CD4-positive, alpha-beta memory T cell (primary cell): Measurements from ENCODE around the gene HPN. TPM values are rescaled to one million over a fixed set of nuclear protein-coding genes. Genes with fewer than 3 reads are reported as not detected.
"Not testable (repeated sequence)": the region's sequence is repeated elsewhere in the genome, so short reads cannot be mapped to it uniquely, and the experiment has no call there.

Experiments used
- CTCF ChIA-PET: fragments of 350-600 bp; sonication (Branson Sonifier 250); formaldehyde crosslinking; loops from one replicate; lab custom pipeline; 2021; ENCODE audit warnings: inconsistent platforms; ENCODE audit not compliant: partially characterized antibody; lab: Charles Lee
- POLR2A ChIA-PET: fragments of 350-600 bp; sonication (Branson Sonifier 250); formaldehyde crosslinking; loops from one replicate; lab custom pipeline; 2021; ENCODE audit not compliant: partially characterized antibody; lab: Charles Lee
- DNase-seq, 5 donors: peaks; one replicate each; pipeline versions ENCODE4 v3.0.0 to v3.0.0-alpha.2; 2020 to 2022; ENCODE audit warnings: mixed read lengths in 1 of 5
- H3K27ac ChIP-seq: one replicate; pipeline ENCODE4 v1.7.0; 2013; ENCODE audit warnings: low read depth, low read length
- H3K27me3 ChIP-seq: 2 replicates; pipeline ENCODE4 v1.7.0; 2013; ENCODE audit warnings: mild to moderate bottlenecking, low read length, moderate library complexity; ENCODE audit not compliant: insufficient read depth
- H3K36me3 ChIP-seq: 2 replicates; pipeline ENCODE4 v1.7.0; 2013; ENCODE audit warnings: mild to moderate bottlenecking, low read length, moderate library complexity; ENCODE audit not compliant: insufficient read depth
- H3K4me1 ChIP-seq: 2 replicates; pipeline ENCODE4 v1.7.0; 2013; ENCODE audit warnings: mild to moderate bottlenecking, low read length, moderate library complexity; ENCODE audit not compliant: insufficient read depth
- H3K4me3 ChIP-seq, 2 donors: one replicate each; pipeline ENCODE4 v1.7.0; 2013; ENCODE audit warnings: low read length in 2 of 2, mild to moderate bottlenecking in 1 of 2
- H3K9me3 ChIP-seq, 2 donors: one replicate each; pipeline ENCODE4 v1.7.0; 2013; ENCODE audit warnings: low read length in 2 of 2, control low read depth in 1 of 2; ENCODE audit not compliant: control insufficient read depth in 1 of 2
- H3K27ac Mint-ChIP-seq, 7 donors: one replicate each; pipeline ENCODE4 v1.8.0; 2020 to 2021; ENCODE audit warnings: mixed read lengths in 7 of 7, mild to moderate bottlenecking in 6 of 7, inconsistent platforms in 3 of 7, moderate library complexity in 3 of 7
- H3K27me3 Mint-ChIP-seq, 2 donors: one replicate each; pipeline ENCODE4 v1.8.0; 2020 to 2021; ENCODE audit warnings: mixed read lengths in 2 of 2
- H3K36me3 Mint-ChIP-seq, 2 donors: one replicate each; pipeline ENCODE4 v1.8.0; 2020 to 2021; ENCODE audit warnings: mixed read lengths in 2 of 2, inconsistent platforms in 1 of 2, mild to moderate bottlenecking in 1 of 2
- H3K4me1 Mint-ChIP-seq, 4 donors: one replicate each; pipeline ENCODE4 v1.8.0; 2020 to 2021; ENCODE audit warnings: mixed read lengths in 4 of 4, mild to moderate bottlenecking in 1 of 4
- H3K4me3 Mint-ChIP-seq, 8 donors: one replicate each; pipeline ENCODE4 v1.8.0; 2020 to 2021; ENCODE audit warnings: mixed read lengths in 8 of 8, mild to moderate bottlenecking in 7 of 8, moderate library complexity in 6 of 8, inconsistent platforms in 3 of 8
- H3K9me3 Mint-ChIP-seq, 8 donors: one replicate each; pipeline ENCODE4 v1.8.0; 2020 to 2021; ENCODE audit warnings: mixed read lengths in 8 of 8, mild to moderate bottlenecking in 5 of 8, inconsistent platforms in 3 of 8, moderate library complexity in 1 of 8
- intact Hi-C: fragments of 100-400 bp; cut with micrococcal nuclease; formaldehyde crosslinking; loops from one replicate; pipeline ENCODE4 v1.15.1; 2023
- polyA plus RNA-seq, 2 donors: library from polyadenylated mRNA; unstranded; fragments of 300-500 nt; fragmentation: Illumina TruSeq; gene quantifications; one replicate each; pipeline ENCODE4 v1.2.3, GENCODE V29; 2021
- total RNA-seq, 2 experiments: library from RNA; stranded (reverse); gene quantifications; one replicate each; pipeline ENCODE4 v1.2.3, GENCODE V29; 2021

HPN gene
- total RNA-seq (under 1 TPM in 1 of 2 experiments, not detected in 1; 0.15 TPM), polyA plus RNA-seq (under 1 TPM in 1 of 2 donors, not detected in 1; 0.57 TPM)

- peak within 1 kb of the TSS; percentile 76 to 90 (median 84) for H3K4me3 Mint-ChIP-seq
- H3K4me1 Mint-ChIP-seq, result peaks cover 22 to 40% (median 30%) of the 10 kb centered on the region in 4 donors
- H3K36me3 ChIP-seq, result no peaks in the 10 kb centered on the region
- no peaks in the 10 kb centered on the region for H3K9me3 Mint-ChIP-seq
- no peaks in the 10 kb centered on the region for H3K27me3 ChIP-seq
- H3K27ac ChIP-seq, result no peak within 1 kb of the TSS
- no peak for DNase-seq
- H3K27ac Mint-ChIP-seq, result peak within 1 kb of the TSS in 5 of 7 donors; percentile 29 to 85 (median 50)
- H3K4me1 ChIP-seq, result peaks cover 32% of the 10 kb centered on the region
- H3K36me3 Mint-ChIP-seq, result no peaks in the 10 kb centered on the region
- H3K4me3 ChIP-seq, result peak within 1 kb of the TSS; percentile 20 to 57
- intact Hi-C loops, result loop anchor here (5.0 kb wide), 1 partner anchor 39 kb away; the partner anchor contains the start of gene GRAMD1A
- ChIA-PET POLR2A (interaction anchor here (1.9 kb wide), 1 partner anchor 27 kb away, joined by 5 read pairs; no protein-coding TSS in a partner anchor), CTCF (interaction anchor here (7.7 kb wide), 1 partner anchor 68 kb away, joined by 54 read pairs; no protein-coding TSS in a partner anchor)
- no peaks in the 10 kb centered on the region for H3K9me3 ChIP-seq
- peaks cover 6 to 8% of the 10 kb centered on the region in 2 donors for H3K27me3 Mint-ChIP-seq
Observed at GRCh38 chr19:35041548-35042055, at the start of gene HPN. Gene HPN, plus strand, starts transcription at chr19:35041721. Its CDS starts 786 bp downstream, at chr19:35042507.

GRCh38 chr19:34992582-34992981, 48.9 kb upstream of the HPN start:
- POLR2A ChIA-PET, result interaction anchor here (1.3 to 4.8 kb wide), 2 partner anchors 8 to 14 kb away, joined by 3 to 28 read pairs; partner anchors contain the start of gene GRAMD1A
- H3K27ac ChIP-seq, H3K27me3 Mint-ChIP-seq, H3K9me3 Mint-ChIP-seq, H3K27ac Mint-ChIP-seq, intact Hi-C loops, H3K9me3 ChIP-seq, H3K27me3 ChIP-seq, H3K36me3 ChIP-seq, H3K36me3 Mint-ChIP-seq, DNase-seq, H3K4me3 ChIP-seq: not testable (repeated sequence)
- H3K4me1 ChIP-seq, result peaks cover 21% of the 10 kb centered on the region
- peak overlapping the region in 2 of 8 donors; percentile 57 for H3K4me3 Mint-ChIP-seq
- CTCF ChIA-PET, result interaction anchor here (0.9 kb wide), 1 partner anchor 22 kb away, joined by 3 read pairs; no protein-coding TSS in a partner anchor
- H3K4me1 Mint-ChIP-seq, result peaks cover 15 to 58% (median 28%) of the 10 kb centered on the region in 4 donors

- Mint-ChIP-seq H3K4me1 (peaks cover 22 to 70% (median 41%) of the 10 kb centered on the region in 4 donors), H3K4me3 (no peak overlapping the region), H3K27ac (peak overlapping the region in 2 of 7 donors; percentile 42 to 76), H3K27me3 (no peaks in the 10 kb centered on the region), H3K9me3 (no peaks in the 10 kb centered on the region), H3K36me3 (peaks cover 0 to 1% of the 10 kb centered on the region in 2 donors)
- DNase-seq, result no peak
- no peaks in the 10 kb centered on the region for H3K27me3 ChIP-seq
- peaks cover 38% of the 10 kb centered on the region for H3K4me1 ChIP-seq
- no peak overlapping the region for H3K4me3 ChIP-seq
- CTCF ChIA-PET, result interaction anchor here (3.9 kb wide), 1 partner anchor 22 kb away, joined by 17 read pairs; no protein-coding TSS in a partner anchor
- intact Hi-C loops, result no loop called here
- no peak overlapping the region for H3K27ac ChIP-seq
- no peaks in the 10 kb centered on the region for H3K9me3 ChIP-seq
- POLR2A ChIA-PET, result interaction anchor here (1.0 to 11.0 kb wide), 2 partner anchors 18 kb away, joined by 3 to 282 read pairs; no protein-coding TSS in a partner anchor
- H3K36me3 ChIP-seq, result no peaks in the 10 kb centered on the region
Observed at GRCh38 chr19:34994286-34994642, 47.3 kb upstream of the HPN start.

- no peaks in the 10 kb centered on the region for H3K9me3 ChIP-seq
- H3K27ac ChIP-seq, result no peak overlapping the region
- Mint-ChIP-seq H3K4me1 (peaks cover 22 to 76% (median 44%) of the 10 kb centered on the region in 4 donors), H3K27me3 (no peaks in the 10 kb centered on the region), H3K9me3 (no peaks in the 10 kb centered on the region), H3K27ac (peak overlapping the region in 2 of 7 donors; percentile 22 to 82), H3K36me3 (peaks cover 0 to 1% of the 10 kb centered on the region in 2 donors), H3K4me3 (no peak overlapping the region)
- intact Hi-C loops, result no loop called here
- no peaks in the 10 kb centered on the region for H3K27me3 ChIP-seq
- no peak for DNase-seq
- ChIA-PET POLR2A (interaction anchor here (3.4 to 11.0 kb wide), 2 partner anchors 9 to 18 kb away, joined by 13 to 282 read pairs; no protein-coding TSS in a partner anchor), CTCF (interaction anchor here (1.1 to 3.9 kb wide), 4 partner anchors 18 to 72 kb away, joined by 3 to 38 read pairs (median 10); no protein-coding TSS in a partner anchor)
- H3K4me3 ChIP-seq, result no peak overlapping the region
- H3K4me1 ChIP-seq, result peaks cover 44% of the 10 kb centered on the region
- no peaks in the 10 kb centered on the region for H3K36me3 ChIP-seq
Observed at GRCh38 chr19:34994643-34995541, 46.6 kb upstream of the HPN start.

GRCh38 chr19:34995551-34995950, 46.0 kb upstream of the HPN start:
- intact Hi-C loops, result no loop called here
- H3K4me1 Mint-ChIP-seq, result peaks cover 21 to 73% (median 41%) of the 10 kb centered on the region in 4 donors

GRCh38 chr19:34997071-34997617, 44.4 kb upstream of the HPN start:
- Mint-ChIP-seq H3K4me1 (peaks cover 28 to 73% (median 47%) of the 10 kb centered on the region in 4 donors), H3K27me3 (no peaks in the 10 kb centered on the region), H3K36me3 (peaks cover 0 to 7% of the 10 kb centered on the region in 2 donors), H3K27ac (peak overlapping the region; percentile 86 to 97 (median 94)), H3K4me3 (peak overlapping the region; percentile 32 to 79 (median 73)), H3K9me3 (no peaks in the 10 kb centered on the region)
- ChIA-PET POLR2A (interaction anchor here (0.9 to 11.0 kb wide), 9 partner anchors 12 to 215 kb away, joined by 3 to 282 read pairs (median 5); no protein-coding TSS in a partner anchor), CTCF (interaction anchor here (0.6 to 3.9 kb wide), 4 partner anchors 15 to 47 kb away, joined by 3 to 38 read pairs (median 10); no protein-coding TSS in a partner anchor)
- H3K4me1 ChIP-seq, result peaks cover 54% of the 10 kb centered on the region
- no peaks in the 10 kb centered on the region for H3K36me3 ChIP-seq
- peak in 4 of 5 donors; percentile 54 to 64 (median 62) for DNase-seq
- H3K27me3 ChIP-seq, result no peaks in the 10 kb centered on the region
- no peaks in the 10 kb centered on the region for H3K9me3 ChIP-seq
- peak overlapping the region in 1 of 2 donors; percentile 63 for H3K4me3 ChIP-seq
- intact Hi-C loops, result no loop called here
- H3K27ac ChIP-seq, result peak overlapping the region; percentile 63

More at GRCh38 chr19:34995551-34995950, 46.0 kb upstream of the HPN start:
- peaks cover 0 to 1% of the 10 kb centered on the region in 2 donors for H3K36me3 Mint-ChIP-seq
- Histone ChIP-seq H3K9me3 (no peaks in the 10 kb centered on the region), H3K36me3 (no peaks in the 10 kb centered on the region), H3K4me3 (no peak overlapping the region), H3K27me3 (no peaks in the 10 kb centered on the region), H3K4me1 (peaks cover 45% of the 10 kb centered on the region), H3K27ac (no peak overlapping the region)
- H3K27me3 Mint-ChIP-seq, result no peaks in the 10 kb centered on the region
- no peaks in the 10 kb centered on the region for H3K9me3 Mint-ChIP-seq
- DNase-seq, result no peak
- peak overlapping the region in 3 of 8 donors; percentile 15 to 52 (median 35) for H3K4me3 Mint-ChIP-seq
- H3K27ac Mint-ChIP-seq, result peak overlapping the region in 5 of 7 donors; percentile 36 to 86 (median 41)
- POLR2A ChIA-PET, result interaction anchor here (2.1 to 11.0 kb wide), 3 partner anchors 10 to 22 kb away, joined by 7 to 282 read pairs (median 13); no protein-coding TSS in a partner anchor
- CTCF ChIA-PET, result interaction anchor here (1.1 to 3.9 kb wide), 4 partner anchors 17 to 71 kb away, joined by 3 to 38 read pairs (median 10); no protein-coding TSS in a partner anchor
